GM19372 (cell line): ENCODE data around the gene PCGF2.
"Not testable (repeated sequence)": the region's sequence is repeated elsewhere in the genome, so short reads cannot be mapped to it uniquely, and the experiment has no call there.

Source experiments
- ATAC-seq: cut with Tn5 transposase; IDR thresholded peaks from one replicate; pipeline ENCODE4 v1.9.1; 2021; ENCODE audit warnings: mild to moderate bottlenecking, low read depth, moderate library complexity; ENCODE audit not compliant: unreplicated experiment

PCGF2 gene

DNA sequence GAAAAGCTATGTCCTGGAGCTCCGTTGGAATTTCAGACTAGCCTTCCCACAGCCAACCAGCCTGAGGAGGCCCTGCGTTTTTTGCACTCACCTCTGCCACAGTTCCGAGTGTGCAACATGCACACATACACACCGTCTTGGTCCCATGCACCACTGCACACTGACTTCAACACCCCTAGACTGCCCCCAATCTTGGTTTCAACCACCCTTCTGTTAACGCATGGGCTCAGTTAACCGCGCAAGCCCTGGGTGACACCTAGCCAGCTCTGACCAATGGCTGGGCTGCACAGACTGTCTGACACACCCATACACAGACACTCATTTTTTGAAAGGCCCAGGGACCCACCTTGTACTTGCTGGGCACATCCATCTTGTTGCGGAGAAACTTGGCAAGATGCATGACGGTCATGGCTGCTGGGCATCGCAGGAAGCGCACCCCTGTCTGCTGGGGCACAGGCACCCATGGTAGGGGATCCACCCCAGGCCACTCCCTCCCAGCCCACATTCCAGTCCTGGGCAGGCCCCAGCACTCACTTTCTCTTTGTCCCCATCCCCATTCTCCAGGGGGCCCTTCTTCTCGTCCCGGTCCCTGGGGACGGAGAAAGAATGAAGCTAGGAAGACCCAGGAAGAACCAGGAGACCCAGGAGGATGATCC is 10.0 kb downstream of the PCGF2 start:
- no peak for ATAC-seq

- no peak for ATAC-seq
Measured at GRCh38 chr17:38735161-38735997, 12.8 kb downstream of the PCGF2 start.

GRCh38 chr17:38733982-38734973 is 13.9 kb downstream of the PCGF2 start:
- no peak for ATAC-seq

- no peak for ATAC-seq
Measured at GRCh38 chr17:38733282-38733981, 14.7 kb downstream of the PCGF2 start.

GRCh38 chr17:38732376-38733281 is 15.5 kb downstream of the PCGF2 start:
- no peak for ATAC-seq

DNA sequence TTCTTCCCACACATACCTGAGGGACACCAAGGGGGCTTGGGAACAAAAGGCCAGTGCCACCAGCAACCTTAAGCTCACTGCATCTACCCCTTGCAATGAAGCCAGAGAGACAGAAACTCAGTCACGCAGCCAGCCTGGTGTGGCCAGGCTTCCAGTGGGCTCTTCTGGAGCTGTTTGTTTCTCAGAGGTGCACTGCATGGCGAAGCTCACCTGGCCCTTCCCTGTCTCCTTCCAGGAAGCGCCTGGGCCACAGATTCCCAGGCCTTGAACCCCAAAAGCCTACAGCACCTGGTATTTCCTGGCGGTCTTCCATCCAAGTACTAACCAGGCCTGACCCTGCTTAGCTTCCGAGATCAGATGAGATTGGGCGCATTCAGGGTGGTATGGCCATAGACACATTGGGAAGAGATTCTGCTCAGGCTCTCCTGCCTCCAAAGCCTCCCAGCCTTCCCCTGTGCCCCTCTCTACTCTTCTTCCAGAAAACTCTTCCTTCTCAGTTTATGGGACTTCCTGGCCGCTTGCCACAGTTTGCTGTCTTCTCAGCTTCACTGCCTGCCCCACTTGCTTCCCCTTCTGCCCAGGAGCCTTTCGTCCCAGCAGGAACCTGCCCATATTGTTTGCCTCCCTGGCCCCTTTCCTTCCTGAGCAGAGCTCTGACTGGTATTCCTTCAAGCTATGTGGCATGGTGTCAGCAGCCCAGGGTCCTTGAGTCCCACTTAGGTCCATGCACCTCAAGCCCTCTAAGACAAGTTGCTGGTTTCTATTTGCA is 16.4 kb downstream of the PCGF2 start:
- no peak for ATAC-seq

GRCh38 chr17:38730526-38731379 is 17.4 kb downstream of the PCGF2 start:
- ATAC-seq, result no peak

DNA sequence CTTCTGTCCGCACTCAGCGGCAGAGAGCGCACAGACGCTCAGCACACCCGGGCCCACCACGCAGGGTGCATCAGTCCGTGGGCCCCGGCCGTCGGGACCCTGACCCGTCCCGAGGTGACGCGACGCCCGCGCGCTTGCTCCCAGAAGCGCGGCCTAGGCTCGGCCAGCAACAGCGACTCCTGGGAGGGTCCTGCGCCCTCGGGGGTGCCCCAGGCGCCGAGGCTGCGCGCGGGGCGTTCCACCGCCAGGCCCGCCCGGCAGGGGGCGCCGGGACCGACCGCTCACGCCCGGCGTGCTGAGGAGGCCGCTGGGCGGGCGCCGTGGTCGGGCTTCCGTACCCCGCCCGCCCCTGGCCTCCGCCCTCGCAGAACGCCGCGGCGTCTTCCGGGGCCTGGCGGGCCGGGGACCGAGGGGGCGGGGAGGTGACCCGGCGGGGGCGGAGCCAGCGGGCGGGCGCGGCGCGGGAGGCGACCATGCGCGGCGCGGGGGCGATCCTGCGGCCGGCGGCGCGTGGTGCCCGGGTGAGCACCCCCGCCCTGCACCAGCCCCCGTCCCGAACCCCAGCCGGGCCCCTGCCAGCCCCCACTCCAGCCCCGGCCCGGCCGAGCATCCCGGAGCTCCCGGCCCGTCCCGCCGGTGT is 18.1 kb downstream of the PCGF2 start, which contains the start of gene CISD3:
TSS of gene CISD3 (plus strand) at position 456 of the 640 bp plus-strand sequence. CDS start at position 474, 18 bp downstream.
- peak; percentile 85 for ATAC-seq

DNA sequence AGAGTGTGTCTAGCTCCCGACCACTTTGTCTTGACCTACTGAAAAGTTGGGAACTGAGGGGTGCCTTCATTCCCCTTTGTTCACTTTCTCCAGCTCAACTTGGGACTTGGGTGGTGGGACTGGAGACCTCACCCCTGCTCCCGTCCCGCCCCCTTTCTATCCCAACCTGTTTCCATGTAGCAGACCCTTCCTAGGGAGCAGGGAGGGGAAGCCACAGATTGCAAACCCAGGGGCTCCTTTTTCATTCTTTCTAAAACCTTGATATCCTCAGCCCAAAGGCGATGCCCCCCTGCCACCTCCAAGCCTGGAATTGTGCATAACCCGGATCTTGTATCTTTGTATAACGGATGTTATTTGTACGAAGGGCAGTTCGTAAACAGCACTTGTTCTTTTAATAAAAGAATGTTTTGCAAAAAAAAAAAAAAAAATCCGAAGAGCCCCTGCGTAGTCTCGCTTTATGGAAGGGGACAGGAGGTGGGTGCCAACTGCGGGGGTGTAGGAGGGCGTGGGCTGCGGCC is 18.7 kb downstream of the PCGF2 start:
- no peak for ATAC-seq

DNA sequence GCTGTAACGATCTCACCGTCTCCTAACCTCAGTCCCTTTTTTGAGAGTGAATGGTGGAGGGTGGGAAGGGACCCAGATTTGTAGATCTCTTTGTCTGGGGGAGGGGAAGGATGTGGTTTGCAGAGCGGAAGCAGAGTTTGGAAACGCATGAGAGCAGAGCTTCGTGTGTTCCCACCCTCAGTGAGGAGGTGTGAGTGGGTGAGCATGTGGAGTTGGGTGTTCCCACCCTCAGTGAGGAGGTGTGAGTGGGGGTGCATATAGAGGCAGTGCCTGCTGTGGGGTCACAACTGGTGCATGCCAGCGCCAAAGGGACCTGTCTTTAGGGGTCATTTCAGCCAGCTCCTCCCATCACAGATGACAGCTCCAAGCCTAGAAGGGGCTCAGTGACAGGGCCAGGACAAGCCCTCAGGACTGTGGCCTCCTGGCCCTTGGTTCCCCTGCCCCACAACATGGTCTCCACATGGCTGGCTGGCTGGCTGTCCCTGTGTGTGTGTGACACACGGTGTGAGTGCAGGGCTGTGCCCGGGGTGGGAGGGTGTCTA is 19.8 kb downstream of the PCGF2 start:
- no peak for ATAC-seq

DNA sequence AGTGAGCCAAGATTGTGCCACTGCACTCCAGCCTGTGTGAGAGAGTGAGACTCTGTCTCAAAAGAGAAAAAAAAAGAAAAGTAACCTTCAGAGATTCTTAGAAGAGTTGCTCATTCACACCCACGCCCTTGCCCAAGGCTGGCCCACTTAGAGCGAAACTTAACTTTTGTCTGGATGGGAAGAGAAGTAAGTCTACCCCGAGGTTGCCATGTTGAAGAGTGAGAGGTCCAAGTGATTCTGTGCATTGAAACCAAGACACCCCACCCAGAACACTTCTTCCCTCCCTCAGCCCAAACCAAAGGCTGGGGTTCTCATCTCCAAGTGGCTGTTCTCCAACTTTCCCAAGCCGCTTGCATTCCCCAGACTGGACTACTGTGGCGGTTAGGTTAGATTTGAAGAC is 20.4 kb downstream of the PCGF2 start:
- no peak for ATAC-seq

DNA sequence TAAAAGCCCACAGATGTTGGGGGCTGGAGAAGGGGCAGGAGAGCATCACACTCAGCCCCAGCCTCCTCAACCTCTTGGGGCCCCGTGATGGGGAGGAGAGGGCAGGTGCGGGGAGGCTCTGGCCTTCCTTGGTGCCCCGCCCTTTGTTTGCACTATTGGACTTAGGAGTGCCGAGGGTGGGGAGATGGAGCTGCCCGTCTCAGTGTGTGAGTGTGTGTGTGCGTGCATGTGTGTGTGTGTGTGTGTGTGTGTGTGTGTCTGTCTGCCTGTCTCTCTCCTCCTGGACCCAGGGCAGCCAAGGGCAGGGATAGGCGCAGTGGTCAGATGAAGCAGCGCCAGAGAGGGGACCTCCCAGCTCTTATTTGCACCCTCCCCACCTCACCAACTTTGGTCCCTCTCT is 22.0 kb downstream of the PCGF2 start:
- ATAC-seq, result not testable (repeated sequence)

DNA sequence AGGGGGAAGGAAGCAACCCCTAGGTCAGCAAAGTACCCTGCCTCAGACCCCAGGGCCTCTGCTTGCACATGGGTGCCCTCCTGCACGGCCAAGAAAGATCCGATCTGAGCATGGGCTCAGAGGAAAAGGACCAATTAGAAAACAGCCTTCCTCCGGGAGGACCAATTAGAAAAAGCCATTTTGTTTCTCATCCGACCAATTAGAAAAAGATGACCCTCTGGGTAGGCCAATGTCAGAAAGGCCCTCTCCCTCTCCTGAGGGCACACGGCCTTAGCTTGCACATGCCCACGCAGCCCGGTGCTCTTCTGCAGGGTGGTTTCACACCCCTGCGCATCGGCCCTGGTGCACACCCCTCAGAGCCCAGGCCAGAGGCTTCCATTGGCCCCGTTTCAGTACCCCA is 23.1 kb downstream of the PCGF2 start:
- ATAC-seq, result no peak

GRCh38 chr17:38724337-38724988 is 23.7 kb downstream of the PCGF2 start:
- ATAC-seq, result no peak

DNA sequence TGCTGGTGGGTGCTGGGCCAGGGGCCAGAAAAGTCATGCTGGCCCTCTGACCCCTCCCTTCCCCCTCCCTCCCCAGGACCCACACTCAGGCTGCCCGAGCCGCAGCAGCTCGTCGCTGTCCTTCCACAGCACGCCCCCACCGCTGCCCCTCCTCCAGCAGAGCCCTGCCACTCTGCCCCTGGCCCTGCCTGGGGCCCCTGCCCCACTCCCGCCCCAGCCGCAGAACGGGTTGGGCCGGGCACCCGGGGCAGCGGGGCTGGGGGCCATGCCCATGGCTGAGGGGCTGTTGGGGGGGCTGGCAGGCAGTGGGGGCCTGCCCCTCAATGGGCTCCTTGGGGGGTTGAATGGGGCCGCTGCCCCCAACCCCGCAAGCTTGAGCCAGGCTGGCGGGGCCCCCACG is 26.3 kb downstream of the PCGF2 start:
- no peak for ATAC-seq

GRCh38 chr17:38720941-38721340 is 27.2 kb downstream of the PCGF2 start:
- no peak for ATAC-seq
